Ovary (tissue), 9 donors: ENCODE results near the gene VSIG10. TPM values are rescaled to one million over a fixed set of nuclear protein-coding genes. Genes with fewer than 3 reads are reported as not detected.

Experiments used
- DNase-seq, 5 donors: peaks; one replicate each; pipeline ENCODE4 v3.0.0-alpha.2; 2019 to 2020
- H3K27ac ChIP-seq, 2 donors: fragments of 200-600 bp; one replicate each; pipeline versions ENCODE4 v1.5.1 to v1.8.0; 2019 to 2022
- H3K27me3 ChIP-seq: fragments of 200-600 bp; one replicate; pipeline ENCODE4 v1.8.0; 2022
- H3K36me3 ChIP-seq: fragments of 200-600 bp; sonication (generic); one replicate; pipeline ENCODE4 v1.5.1; 2019
- H3K4me1 ChIP-seq: one replicate; pipeline ENCODE4 v1.8.1; 2013; ENCODE audit warnings: mild to moderate bottlenecking, moderate library complexity; ENCODE audit not compliant: insufficient read depth
- H3K4me3 ChIP-seq: fragments of 200-600 bp; sonication (generic); one replicate; pipeline ENCODE4 v1.5.1; 2017
- H3K9me3 ChIP-seq, 2 donors: fragments of 200-600 bp in 1 of 2; sonication (generic) in 1 of 2; one replicate each; pipeline versions ENCODE4 v1.5.1 to v1.8.1; 2013 to 2019; ENCODE audit warnings: mild to moderate bottlenecking in 1 of 2, moderate library complexity in 1 of 2
- EP300 ChIP-seq: sonication (generic); formaldehyde crosslinking; IDR thresholded peaks from one replicate; pipeline ENCODE4 v1.6.1; 2017; ENCODE audit warnings: antibody characterized with exemption
- POLR2A ChIP-seq: fragments of 450-650 bp; IDR thresholded peaks from one replicate; pipeline ENCODE4 v1.6.1; 2017; ENCODE audit warnings: antibody characterized with exemption, mild to moderate bottlenecking, moderate library complexity
- WGBS, 3 donors: extraction: QIAGEN DNeasy Blood & Tissue Kit in 1 of 3; methylation state at CpG; one replicate each; pipeline versions ENCODE4 v1.1.5 to v1.1.7; 2013 to 2017; 5-methylcytosine and 5-hydroxymethylcytosine counted together
- intact Hi-C, 4 donors: fragments of 100-400 bp; cut with DNase I; formaldehyde crosslinking; loops; one replicate each; pipeline versions ENCODE4 v1.11.0 to v1.15.1; 2022 to 2023
- polyA plus RNA-seq, 2 donors: library from polyadenylated mRNA; stranded (reverse); fragments of 200-250 nt in 1 of 2; fragments of 350-450 nt in 1 of 2; fragmentation: Illumina TruSeq in 1 of 2; extraction: RNeasy Lipid Tissue Mini Kit (QIAGEN cat#74804) in 1 of 2; gene quantifications; one replicate each; pipeline ENCODE4 v1.2.3, GENCODE V29; 2013 to 2014
- total RNA-seq, 7 donors: library from RNA; depleted of rRNA in 2 of 7; stranded (reverse); fragments of >200 nt in 2 of 7; fragmentation: NEBNext Ultra II Directional in 3 of 7; extraction: Animal tissue kit (Norgen Biotek cat#: 25700) in 3 of 7; gene quantifications; one replicate each; pipeline versions ENCODE4 v1.1.0 to v1.2.4, GENCODE V29; 2016 to 2023
- TF ChIP-seq, protein P1 (sequence below), 3 donors: fragments of 450-650 bp in 2 of 3; fragments of 200-600 bp in 1 of 3; IDR thresholded peaks; one replicate each; pipeline versions ENCODE4 v1.5.1 to v1.8.0; 2016 to 2022; ENCODE audit warnings: antibody characterized with exemption in 3 of 3, mild to moderate bottlenecking in 1 of 3
- donor health status: DM: no; HTN: no; CAD: no; lungs with moderate emphysema.
- donor health status: DM: no; HTN: no; CAD: no.
- donor health status: Bipolar disorder and iron deficiency.
- donor health status: DM: yes; HTN: yes; CAD: no.
- donor health status: DM: no; HTN: no; CAD: no.
- donor health status: DM: yes; HTN: yes; CAD: no.

VSIG10 gene
- total and polyA plus RNA-seq, 9 donors = 22.2 to 33.6 (median 27.8) TPM

DNA sequence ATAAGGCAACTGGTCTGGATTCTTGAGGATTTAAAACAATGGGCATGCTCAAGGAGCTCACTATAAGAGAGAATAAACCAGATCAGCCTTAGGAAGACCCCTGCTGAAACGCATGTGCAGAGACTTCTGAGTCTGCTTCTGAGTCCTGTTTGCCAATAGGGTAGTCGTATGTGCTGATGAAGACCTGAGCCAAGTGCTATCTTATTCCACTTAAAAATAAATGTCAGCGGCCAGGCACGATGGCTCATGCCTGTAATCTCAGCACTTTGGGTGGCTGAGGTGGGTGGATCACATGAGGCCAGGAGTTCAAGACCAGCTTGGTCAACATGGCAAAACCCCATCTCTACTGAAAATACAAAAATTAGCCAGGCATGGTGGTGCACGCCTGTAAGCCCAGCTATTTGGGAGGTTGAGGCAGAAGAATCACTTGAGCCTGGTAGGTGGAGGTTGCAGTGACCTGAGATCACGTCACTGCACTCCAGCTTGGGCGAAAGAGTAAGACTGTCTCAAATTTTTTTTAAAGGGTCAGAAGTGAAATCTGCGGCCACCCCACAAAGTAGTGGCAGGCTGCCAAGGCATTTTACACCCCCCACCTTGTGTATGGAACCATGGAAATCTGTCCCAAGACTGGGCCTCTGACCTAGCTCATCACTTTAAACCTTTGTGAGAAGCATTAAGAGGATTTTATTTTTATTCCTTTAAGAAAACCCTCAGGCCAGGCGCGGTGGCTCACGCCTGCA is 67.0 kb downstream of the VSIG10 start:
- Histone ChIP-seq H3K27ac (no peak overlapping the region), H3K9me3 (no peaks in the 10 kb centered on the region), H3K4me1 (no peaks in the 10 kb centered on the region), H3K4me3 (no peak overlapping the region), H3K36me3 (no peaks in the 10 kb centered on the region), H3K27me3 (no peaks in the 10 kb centered on the region)
- no peak for DNase-seq
- intact Hi-C loops = no loop called here
- TF ChIP-seq, protein P1, sequence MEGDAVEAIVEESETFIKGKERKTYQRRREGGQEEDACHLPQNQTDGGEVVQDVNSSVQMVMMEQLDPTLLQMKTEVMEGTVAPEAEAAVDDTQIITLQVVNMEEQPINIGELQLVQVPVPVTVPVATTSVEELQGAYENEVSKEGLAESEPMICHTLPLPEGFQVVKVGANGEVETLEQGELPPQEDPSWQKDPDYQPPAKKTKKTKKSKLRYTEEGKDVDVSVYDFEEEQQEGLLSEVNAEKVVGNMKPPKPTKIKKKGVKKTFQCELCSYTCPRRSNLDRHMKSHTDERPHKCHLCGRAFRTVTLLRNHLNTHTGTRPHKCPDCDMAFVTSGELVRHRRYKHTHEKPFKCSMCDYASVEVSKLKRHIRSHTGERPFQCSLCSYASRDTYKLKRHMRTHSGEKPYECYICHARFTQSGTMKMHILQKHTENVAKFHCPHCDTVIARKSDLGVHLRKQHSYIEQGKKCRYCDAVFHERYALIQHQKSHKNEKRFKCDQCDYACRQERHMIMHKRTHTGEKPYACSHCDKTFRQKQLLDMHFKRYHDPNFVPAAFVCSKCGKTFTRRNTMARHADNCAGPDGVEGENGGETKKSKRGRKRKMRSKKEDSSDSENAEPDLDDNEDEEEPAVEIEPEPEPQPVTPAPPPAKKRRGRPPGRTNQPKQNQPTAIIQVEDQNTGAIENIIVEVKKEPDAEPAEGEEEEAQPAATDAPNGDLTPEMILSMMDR (IDR thresholded peaks at IDR 0.05) = no peak
- TF ChIP-seq POLR2A (no peak), EP300 (no peak)
- 80 to 84% (median 83%) methylated on average over 11 of the region's 11 CpGs for WGBS, 3 donors

DNA sequence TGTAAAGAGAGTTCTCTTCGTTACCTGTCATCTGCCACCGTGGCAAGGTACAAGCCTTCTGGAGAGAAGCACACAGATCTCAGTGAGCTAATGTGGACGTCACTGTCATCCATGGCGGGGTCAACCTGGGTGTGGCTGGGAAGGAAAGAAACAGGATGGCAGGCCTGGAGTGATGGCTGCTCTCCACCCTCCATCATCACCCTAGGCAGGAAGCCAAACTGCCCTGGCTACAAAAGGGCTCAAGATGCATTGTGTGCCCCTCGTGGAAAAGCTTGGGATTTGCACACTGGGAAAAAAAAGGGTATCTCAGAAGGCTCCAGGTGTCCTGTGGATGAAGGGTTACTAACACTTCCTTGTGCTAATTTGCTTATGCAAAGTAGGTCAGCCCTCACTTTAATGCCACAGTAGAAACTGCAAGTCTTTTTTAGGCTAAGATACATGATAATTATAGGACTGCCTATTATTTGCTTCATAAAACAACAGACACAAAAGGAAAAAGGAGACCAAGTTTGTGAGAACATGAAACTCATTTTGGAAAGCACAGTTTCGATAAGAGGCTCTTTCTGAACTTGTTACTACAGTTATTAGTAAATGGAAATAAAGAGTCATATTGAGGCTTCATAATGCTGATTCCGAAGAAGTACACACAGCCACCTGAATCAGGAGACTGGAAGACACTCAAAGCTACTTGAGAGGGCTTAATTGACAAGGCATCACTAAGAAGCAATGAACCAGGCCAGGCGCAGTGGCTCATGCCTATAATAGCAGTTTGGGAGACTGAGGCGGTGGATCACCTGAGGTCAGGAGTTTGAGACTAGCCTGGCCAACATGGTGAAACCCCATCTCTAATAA is 68.4 kb downstream of the VSIG10 start:
- Histone ChIP-seq H3K4me3 (no peak overlapping the region), H3K36me3 (no peaks in the 10 kb centered on the region), H3K4me1 (no peaks in the 10 kb centered on the region), H3K27me3 (no peaks in the 10 kb centered on the region), H3K9me3 (no peaks in the 10 kb centered on the region), H3K27ac (no peak overlapping the region)
- TF ChIP-seq, protein P1 (IDR thresholded peaks at IDR 0.05) = no peak
- TF ChIP-seq EP300 (no peak), POLR2A (no peak)
- WGBS, 3 donors = 79 to 86% (median 80%) methylated on average over 9 of the region's 9 CpGs
- no peak for DNase-seq
- intact Hi-C loops = no loop called here

- Histone ChIP-seq H3K9me3 (no peaks in the 10 kb centered on the region), H3K4me3 (no peak overlapping the region), H3K36me3 (no peaks in the 10 kb centered on the region), H3K27ac (no peak overlapping the region), H3K27me3 (no peaks in the 10 kb centered on the region), H3K4me1 (no peaks in the 10 kb centered on the region)
- WGBS, 3 donors = 88 to 97% (median 93%) methylated on average over 5 of the region's 5 CpGs
- intact Hi-C loops = no loop called here
- no peak for DNase-seq
- TF ChIP-seq, protein P1 (IDR thresholded peaks at IDR 0.05) = no peak
- TF ChIP-seq EP300 (no peak), POLR2A (no peak)
Measured at GRCh38 chr12:118034429-118035189, 69.2 kb downstream of the VSIG10 start.

- Histone ChIP-seq H3K27me3 (no peaks in the 10 kb centered on the region), H3K4me3 (no peak overlapping the region), H3K27ac (no peak overlapping the region), H3K4me1 (no peaks in the 10 kb centered on the region), H3K9me3 (no peaks in the 10 kb centered on the region), H3K36me3 (no peaks in the 10 kb centered on the region)
- TF ChIP-seq POLR2A (no peak), EP300 (no peak)
- TF ChIP-seq, protein P1 (IDR thresholded peaks at IDR 0.05) = no peak
- WGBS, 3 donors = 84 to 88% (median 86%) methylated on average over 5 of the region's 5 CpGs
- intact Hi-C loops = no loop called here
- DNase-seq = no peak
Measured at GRCh38 chr12:118033902-118034301, 69.9 kb downstream of the VSIG10 start.
